PC-3 (cell line): ENCODE data around the gene INPP5D. TPM values are rescaled to one million over a fixed set of nuclear protein-coding genes. Genes with fewer than 3 reads are reported as not detected.

ENCODE experiments used
- ATAC-seq: fragments of 200-7000 bp; cut with Tn5 transposase; 2 replicates; pipeline ENCODE4 v1.9.1; 2020; ENCODE audit warnings: mild to moderate bottlenecking, moderate library complexity
- BruUV-seq: library from RNA; stranded (reverse); fragments of 400-500 nt; replicated peaks from 2 replicates; lab custom pipeline; 2021; lab: Mats Ljungman, UMichigan
- CTCF ChIA-PET: fragments of 300-600 bp; sonication (Branson Sonifier 250); formaldehyde crosslinking; loops from one replicate; lab custom pipeline; 2022; ENCODE audit warnings: antibody characterized with exemption; lab: Charles Lee
- POLR2A ChIA-PET: fragments of 300-600 bp; sonication (Branson Sonifier 250); formaldehyde crosslinking; loops from one replicate; lab custom pipeline; 2022; ENCODE audit warnings: antibody characterized with exemption; ENCODE audit not compliant: unreplicated experiment; lab: Charles Lee
- DNase-seq: peaks from one replicate; pipeline ENCODE4 v3.0.0-alpha.2; 2015
- H2AFZ ChIP-seq: fragments of 300-600 bp; sonication (generic); 2 replicates; pipeline ENCODE4 v1.6.0; 2016; ENCODE audit warnings: antibody characterized with exemption, low read length
- H3F3A ChIP-seq: fragments of 300-600 bp; sonication (generic); one replicate; pipeline ENCODE4 v1.6.0; 2017; ENCODE audit warnings: antibody characterized with exemption, low read length, control low read depth, mild to moderate bottlenecking; ENCODE audit not compliant: unreplicated experiment
- H3K27ac ChIP-seq: fragments of 300-600 bp; sonication (generic); 2 replicates; pipeline ENCODE4 v1.5.1; 2016; ENCODE audit warnings: mild to moderate bottlenecking, low read length
- H3K27me3 ChIP-seq: fragments of 300-600 bp; sonication (generic); 2 replicates; pipeline ENCODE4 v1.6.1; 2016; ENCODE audit warnings: low read length, mixed read lengths
- H3K36me3 ChIP-seq: fragments of 300-600 bp; sonication (generic); 2 replicates; pipeline ENCODE4 v1.6.1; 2016; ENCODE audit warnings: low read depth, mixed run types, low read length, mixed read lengths
- H3K4me1 ChIP-seq: fragments of 300-600 bp; sonication (generic); 2 replicates; pipeline ENCODE4 v1.5.1; 2016; ENCODE audit warnings: low read length; ENCODE audit not compliant: insufficient read depth
- H3K4me2 ChIP-seq: fragments of 300-600 bp; sonication (generic); 2 replicates; pipeline ENCODE4 v1.6.0; 2016; ENCODE audit warnings: low read length
- H3K4me3 ChIP-seq: fragments of 300-600 bp; sonication (generic); 2 replicates; pipeline ENCODE4 v1.5.1; 2016; ENCODE audit warnings: mild to moderate bottlenecking, low read length, mixed read lengths
- H3K79me2 ChIP-seq: fragments of 300-600 bp; sonication (generic); 2 replicates; pipeline ENCODE4 v1.6.1; 2017; ENCODE audit warnings: low read length, mixed read lengths
- H3K9ac ChIP-seq: fragments of 300-600 bp; sonication (generic); 2 replicates; pipeline ENCODE4 v1.6.0; 2016; ENCODE audit warnings: mild to moderate bottlenecking, low read length
- H3K9me2 ChIP-seq: fragments of 300-600 bp; sonication (generic); replicated peaks from 2 replicates; pipeline ENCODE4 v1.6.1; 2016; ENCODE audit warnings: mixed run types, low read length, mixed read lengths
- H3K9me3 ChIP-seq: fragments of 300-600 bp; sonication (generic); 2 replicates; pipeline ENCODE4 v1.6.1; 2016; ENCODE audit warnings: low read length, mixed read lengths
- H4K20me1 ChIP-seq: fragments of 300-600 bp; sonication (generic); 2 replicates; pipeline ENCODE4 v1.6.1; 2016; ENCODE audit warnings: low read length, mixed read lengths
- CTCF ChIP-seq: fragments of 300-600 bp; sonication (generic); conservative IDR thresholded peaks from 2 replicates; pipeline ENCODE4 v1.5.1; 2017; ENCODE audit warnings: antibody characterized with exemption, low read depth, mild to moderate bottlenecking, low read length
- EZH2 ChIP-seq: fragments of 300-600 bp; sonication (generic); IDR thresholded peaks from one replicate; pipeline ENCODE4 v1.6.1; 2017; ENCODE audit warnings: antibody characterized with exemption, mild to moderate bottlenecking, low read length; ENCODE audit not compliant: unreplicated experiment
- EZH2phosphoT487 ChIP-seq: fragments of 300-600 bp; sonication (generic); IDR thresholded peaks from 2 replicates; pipeline ENCODE4 v1.6.1; 2018; ENCODE audit warnings: mild to moderate bottlenecking, antibody characterized with exemption, low read length, borderline replicate concordance
- intact Hi-C: fragments of 100-400 bp; cut with micrococcal nuclease; formaldehyde crosslinking; loops from 2 replicates; pipeline ENCODE4 v1.9.0; 2023
- total RNA-seq: library from RNA; depleted of rRNA; stranded (reverse); fragments of >200 nt; gene quantifications from 2 replicates; pipeline ENCODE4 v1.2.3, GENCODE V29; 2014

Gene INPP5D
- total RNA-seq, 1 experiment from 2014 or later = 0.26 TPM

GRCh38 chr2:233083782-233084181 is 23.6 kb downstream of the INPP5D start:
- Histone ChIP-seq H3K4me2 (no peak overlapping the region), H3K79me2 (no peaks in the 10 kb centered on the region), H3F3A (no peaks in the 10 kb centered on the region), H3K9me3 (no peaks in the 10 kb centered on the region), H3K9ac (no peak overlapping the region), H3K4me1 (peaks cover 7% of the 10 kb centered on the region), H3K27me3 (no peaks in the 10 kb centered on the region), H3K36me3 (no peaks in the 10 kb centered on the region), H3K9me2 (no peaks in the 10 kb centered on the region), H2AFZ (no peak overlapping the region), H3K4me3 (no peak overlapping the region), H4K20me1 (no peaks in the 10 kb centered on the region), H3K27ac (no peak overlapping the region)
- POLR2A ChIA-PET = no interaction called here
- CTCF ChIA-PET = no interaction called here
- no TSS peak for BruUV-seq
- TF ChIP-seq EZH2 (no peak), CTCF (no peak), EZH2phosphoT487 (no peak)
- intact Hi-C loops = no loop called here
- ATAC-seq (no peak), DNase-seq (no peak)

DNA sequence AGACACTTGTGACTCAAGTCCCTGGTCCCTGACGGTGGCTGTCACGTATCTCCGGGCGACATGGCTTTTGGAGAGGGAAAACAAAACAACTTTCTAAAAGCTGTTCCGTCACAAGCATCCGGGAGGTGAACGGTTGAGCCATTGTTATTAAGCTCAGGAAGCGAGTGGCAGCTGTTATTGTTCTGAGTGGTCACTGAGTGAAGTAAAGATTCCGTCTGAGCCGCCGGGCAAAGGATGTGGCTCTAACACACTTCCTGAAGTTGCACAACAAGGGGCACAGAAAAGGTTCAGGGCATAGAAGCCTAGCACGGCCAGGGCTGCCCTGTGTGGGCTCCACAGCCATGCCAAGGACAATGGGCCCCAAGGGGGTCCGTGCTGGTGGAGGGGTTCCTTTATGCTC is 24.3 kb downstream of the INPP5D start:
- Histone ChIP-seq H3K27me3 (no peaks in the 10 kb centered on the region), H2AFZ (no peak overlapping the region), H4K20me1 (no peaks in the 10 kb centered on the region), H3K4me2 (no peak overlapping the region), H3K4me1 (peaks cover 7% of the 10 kb centered on the region), H3K9me3 (no peaks in the 10 kb centered on the region), H3K4me3 (no peak overlapping the region), H3K9me2 (no peaks in the 10 kb centered on the region), H3K9ac (no peak overlapping the region), H3F3A (no peaks in the 10 kb centered on the region), H3K79me2 (no peaks in the 10 kb centered on the region), H3K36me3 (no peaks in the 10 kb centered on the region), H3K27ac (no peak overlapping the region)
- ATAC-seq = no peak
- BruUV-seq = no TSS peak
- POLR2A ChIA-PET = no interaction called here
- intact Hi-C loops = no loop called here
- TF ChIP-seq EZH2phosphoT487 = no peak
- TF ChIP-seq CTCF = no peak
- no peak for TF ChIP-seq EZH2
- no peak for DNase-seq
- CTCF ChIA-PET = no interaction called here

- H3K9ac ChIP-seq = no peak overlapping the region
- H3K4me2 ChIP-seq = no peak overlapping the region
- no peaks in the 10 kb centered on the region for H4K20me1 ChIP-seq
- H3K9me2 ChIP-seq = no peaks in the 10 kb centered on the region
- no peaks in the 10 kb centered on the region for H3K27me3 ChIP-seq
- TF ChIP-seq EZH2 (no peak), CTCF (no peak), EZH2phosphoT487 (no peak)
- intact Hi-C loops = no loop called here
- ChIA-PET CTCF (no interaction called here), POLR2A (no interaction called here)
- no peak overlapping the region for H3K4me3 ChIP-seq
- no peak for DNase-seq
- H2AFZ ChIP-seq = no peak overlapping the region
- no peaks in the 10 kb centered on the region for H3K79me2 ChIP-seq
- no TSS peak for BruUV-seq
- no peak for ATAC-seq
- no peak overlapping the region for H3K27ac ChIP-seq
- peaks cover 7% of the 10 kb centered on the region for H3K4me1 ChIP-seq
- no peaks in the 10 kb centered on the region for H3F3A ChIP-seq
- H3K9me3 ChIP-seq = no peaks in the 10 kb centered on the region
- H3K36me3 ChIP-seq = no peaks in the 10 kb centered on the region
Measured at GRCh38 chr2:233085037-233085838, 25.1 kb downstream of the INPP5D start.
